ENCODE data around the gene TNFAIP8. TPM values are rescaled to one million over a fixed set of nuclear protein-coding genes. Genes with fewer than 3 reads are reported as not detected.
A peak's percentile ranks its signal among the peaks of the same experiment; 100 is the strongest.

Gene TNFAIP8
- total RNA-seq, 1 donor from 2014 or later, result 117 TPM

- Mint-ChIP-seq H3K36me3 (ENCODE audit: low read depth) (peaks cover 16% of the 10 kb centered on the region), H3K27me3 (ENCODE audit: low read depth) (no peaks in the 10 kb centered on the region), H3K4me1 (ENCODE audit: low read depth) (peaks cover 88% of the 10 kb centered on the region), H3K27ac (peak overlapping the region; percentile 87), H3K4me3 (ENCODE audit: low read depth) (peak overlapping the region; percentile 79), H3K9me3 (no peaks in the 10 kb centered on the region)
- DNase-seq (ENCODE audit: low spot score), result no peak
- intact Hi-C loops (cut with micrococcal nuclease), result loop anchor here (2.0 kb wide), 1 partner anchor 23 kb away; no protein-coding TSS in a partner anchor
Observed at GRCh38 chr5:119332208-119332607, 23.6 kb upstream of the TNFAIP8 start.

GRCh38 chr5:119332978-119333401 is 22.8 kb upstream of the TNFAIP8 start:
- Mint-ChIP-seq H3K27me3 (ENCODE audit: low read depth) (no peaks in the 10 kb centered on the region), H3K9me3 (no peaks in the 10 kb centered on the region), H3K4me3 (ENCODE audit: low read depth) (peak overlapping the region; percentile 79), H3K4me1 (ENCODE audit: low read depth) (peaks cover 91% of the 10 kb centered on the region), H3K27ac (peak overlapping the region; percentile 87), H3K36me3 (ENCODE audit: low read depth) (peaks cover 16% of the 10 kb centered on the region)
- intact Hi-C loops (cut with micrococcal nuclease), result loop anchor here (1.0 to 2.0 kb wide), 3 partner anchors 8 to 64 kb away; no protein-coding TSS in a partner anchor
- DNase-seq (ENCODE audit: low spot score), result no peak

- no peaks in the 10 kb centered on the region for H3K27me3 Mint-ChIP-seq (ENCODE audit: low read depth)
- H3K36me3 Mint-ChIP-seq (ENCODE audit: low read depth), result peaks cover 14% of the 10 kb centered on the region
- DNase-seq (ENCODE audit: low spot score), result no peak
- intact Hi-C loops (cut with micrococcal nuclease), result loop anchor here (1.0 to 2.0 kb wide), 3 partner anchors 8 to 64 kb away; no protein-coding TSS in a partner anchor
- no peaks in the 10 kb centered on the region for H3K9me3 Mint-ChIP-seq
- peak overlapping the region; percentile 79 for H3K4me3 Mint-ChIP-seq (ENCODE audit: low read depth)
- H3K27ac Mint-ChIP-seq, result peak overlapping the region; percentile 87
- H3K4me1 Mint-ChIP-seq (ENCODE audit: low read depth), result peaks cover 91% of the 10 kb centered on the region
Observed at GRCh38 chr5:119333421-119333851, 22.4 kb upstream of the TNFAIP8 start.

- Mint-ChIP-seq H3K4me1 (ENCODE audit: low read depth) (peaks cover 93% of the 10 kb centered on the region), H3K27me3 (ENCODE audit: low read depth) (no peaks in the 10 kb centered on the region), H3K4me3 (ENCODE audit: low read depth) (peak overlapping the region; percentile 73), H3K36me3 (ENCODE audit: low read depth) (peaks cover 13% of the 10 kb centered on the region), H3K27ac (peak overlapping the region; percentile 79), H3K9me3 (no peaks in the 10 kb centered on the region)
- intact Hi-C loops (cut with micrococcal nuclease), result no loop called here
- no peak for DNase-seq (ENCODE audit: low spot score)
Observed at GRCh38 chr5:119335261-119335677, 20.6 kb upstream of the TNFAIP8 start.

GRCh38 chr5:119336262-119336661 is 19.6 kb upstream of the TNFAIP8 start:
- intact Hi-C loops (cut with micrococcal nuclease), result no loop called here
- Mint-ChIP-seq H3K27ac (peak overlapping the region; percentile 54), H3K36me3 (ENCODE audit: low read depth) (peaks cover 11% of the 10 kb centered on the region), H3K27me3 (ENCODE audit: low read depth) (no peaks in the 10 kb centered on the region), H3K9me3 (no peaks in the 10 kb centered on the region), H3K4me1 (ENCODE audit: low read depth) (peaks cover 93% of the 10 kb centered on the region), H3K4me3 (ENCODE audit: low read depth) (peak overlapping the region; percentile 54)
- DNase-seq (ENCODE audit: low spot score), result no peak

GRCh38 chr5:119336845-119337580 is 18.8 kb upstream of the TNFAIP8 start:
- Mint-ChIP-seq H3K27ac (peak overlapping the region; percentile 60), H3K9me3 (no peaks in the 10 kb centered on the region), H3K27me3 (ENCODE audit: low read depth) (no peaks in the 10 kb centered on the region), H3K4me1 (ENCODE audit: low read depth) (peaks cover 93% of the 10 kb centered on the region), H3K4me3 (ENCODE audit: low read depth) (peak overlapping the region; percentile 14), H3K36me3 (ENCODE audit: low read depth) (peaks cover 11% of the 10 kb centered on the region)
- DNase-seq (ENCODE audit: low spot score), result no peak
- intact Hi-C loops (cut with micrococcal nuclease), result loop anchor here (1.0 kb wide), 1 partner anchor 19 kb away; no protein-coding TSS in a partner anchor

- Mint-ChIP-seq H3K4me1 (ENCODE audit: low read depth) (peaks cover 92% of the 10 kb centered on the region), H3K27me3 (ENCODE audit: low read depth) (no peaks in the 10 kb centered on the region), H3K36me3 (ENCODE audit: low read depth) (peaks cover 16% of the 10 kb centered on the region), H3K4me3 (ENCODE audit: low read depth) (peak overlapping the region; percentile 28), H3K27ac (peak overlapping the region; percentile 98), H3K9me3 (no peaks in the 10 kb centered on the region)
- intact Hi-C loops (cut with micrococcal nuclease), result no loop called here
- no peak for DNase-seq (ENCODE audit: low spot score)
Observed at GRCh38 chr5:119338326-119338946, 17.4 kb upstream of the TNFAIP8 start.

- peak overlapping the region; percentile 98 for H3K27ac Mint-ChIP-seq
- no peak for DNase-seq (ENCODE audit: low spot score)
- peaks cover 94% of the 10 kb centered on the region for H3K4me1 Mint-ChIP-seq (ENCODE audit: low read depth)
- intact Hi-C loops (cut with micrococcal nuclease), result no loop called here
- no peaks in the 10 kb centered on the region for H3K27me3 Mint-ChIP-seq (ENCODE audit: low read depth)
- H3K9me3 Mint-ChIP-seq, result no peaks in the 10 kb centered on the region
- peak overlapping the region; percentile 78 for H3K4me3 Mint-ChIP-seq (ENCODE audit: low read depth)
- H3K36me3 Mint-ChIP-seq (ENCODE audit: low read depth), result peaks cover 21% of the 10 kb centered on the region
Observed at GRCh38 chr5:119339344-119339743, 16.5 kb upstream of the TNFAIP8 start.

- Mint-ChIP-seq H3K36me3 (ENCODE audit: low read depth) (peaks cover 18% of the 10 kb centered on the region), H3K27ac (peak overlapping the region; percentile 98), H3K4me3 (ENCODE audit: low read depth) (peak overlapping the region; percentile 78), H3K9me3 (no peaks in the 10 kb centered on the region), H3K27me3 (ENCODE audit: low read depth) (no peaks in the 10 kb centered on the region), H3K4me1 (ENCODE audit: low read depth) (peaks cover 90% of the 10 kb centered on the region)
- no peak for DNase-seq (ENCODE audit: low spot score)
- intact Hi-C loops (cut with micrococcal nuclease), result loop anchor here (2.0 to 5.0 kb wide), 4 partner anchors 15 to 353 kb away; partner anchors contain the start of gene DTWD2
Observed at GRCh38 chr5:119339965-119340364, 15.9 kb upstream of the TNFAIP8 start.

GRCh38 chr5:119340597-119341218 is 15.1 kb upstream of the TNFAIP8 start:
- peaks cover 18% of the 10 kb centered on the region for H3K36me3 Mint-ChIP-seq (ENCODE audit: low read depth)

GRCh38 chr5:119341452-119342349 is 14.1 kb upstream of the TNFAIP8 start:
- intact Hi-C loops (cut with micrococcal nuclease), result loop anchor here (1.0 to 5.0 kb wide), 9 partner anchors 8 to 354 kb away; partner anchors contain the start of gene DTWD2
- Mint-ChIP-seq H3K27ac (peak overlapping the region; percentile 98), H3K4me3 (ENCODE audit: low read depth) (peak overlapping the region; percentile 78), H3K27me3 (ENCODE audit: low read depth) (no peaks in the 10 kb centered on the region), H3K4me1 (ENCODE audit: low read depth) (peaks cover 90% of the 10 kb centered on the region), H3K9me3 (no peaks in the 10 kb centered on the region), H3K36me3 (ENCODE audit: low read depth) (peaks cover 25% of the 10 kb centered on the region)
- DNase-seq (ENCODE audit: low spot score), result no peak

More at GRCh38 chr5:119340597-119341218, 15.1 kb upstream of the TNFAIP8 start:
- Mint-ChIP-seq H3K27ac (peak overlapping the region; percentile 98), H3K9me3 (no peaks in the 10 kb centered on the region), H3K4me3 (ENCODE audit: low read depth) (peak overlapping the region; percentile 78), H3K27me3 (ENCODE audit: low read depth) (no peaks in the 10 kb centered on the region), H3K4me1 (ENCODE audit: low read depth) (peaks cover 89% of the 10 kb centered on the region)
- intact Hi-C loops (cut with micrococcal nuclease), result loop anchor here (1.0 to 5.0 kb wide), 8 partner anchors 7 to 353 kb away; partner anchors contain the start of gene DTWD2
- DNase-seq (ENCODE audit: low spot score), result peak; percentile 65
